OCI-LY7 (cell line): ENCODE data around the gene TRIM58. TPM values are rescaled to one million over a fixed set of nuclear protein-coding genes. Genes with fewer than 3 reads are reported as not detected.

Experiments used
- BruUV-seq: library from RNA; stranded (reverse); fragments of 400-500 nt; replicated peaks from 2 replicates; lab custom pipeline; 2021; lab: Mats Ljungman, UMichigan
- CTCF ChIA-PET: fragments of 300-600 bp; sonication (Branson Sonifier 250); formaldehyde crosslinking; loops from one replicate; lab custom pipeline; 2022; ENCODE audit warnings: antibody characterized with exemption; ENCODE audit not compliant: unreplicated experiment; lab: Charles Lee
- POLR2A ChIA-PET: fragments of 300-600 bp; sonication (Branson Sonifier 250); formaldehyde crosslinking; loops from one replicate; lab custom pipeline; 2022; ENCODE audit warnings: antibody characterized with exemption; lab: Charles Lee
- DNase-seq: peaks from one replicate; pipeline ENCODE4 v3.0.0-alpha.2; 2015; ENCODE audit warnings: low spot score
- H2AFZ ChIP-seq: fragments of 200-600 bp; sonication (generic), shearing (Covaris generic); 2 replicates; pipeline ENCODE4 v1.6.1; 2014; ENCODE audit warnings: mild to moderate bottlenecking, antibody characterized with exemption, low read length, moderate library complexity
- H3K27ac ChIP-seq: fragments of 200-600 bp; sonication (generic); 2 replicates; pipeline ENCODE4 v1.5.1; 2014; ENCODE audit warnings: mixed run types, low read depth, mild to moderate bottlenecking, moderate library complexity, low read length, inconsistent platforms; ENCODE audit not compliant: poor library complexity, severe bottlenecking
- H3K36me3 ChIP-seq: fragments of 200-600 bp; sonication (generic); 2 replicates; pipeline ENCODE4 v1.6.1; 2014; ENCODE audit warnings: mild to moderate bottlenecking, antibody characterized with exemption, low read length, moderate library complexity, mixed read lengths; ENCODE audit not compliant: insufficient read depth
- H3K4me1 ChIP-seq: fragments of 200-600 bp; sonication (generic); 2 replicates; pipeline ENCODE4 v1.5.1; 2014; ENCODE audit warnings: mild to moderate bottlenecking, low read length; ENCODE audit not compliant: insufficient read depth, poor library complexity, severe bottlenecking
- H3K4me2 ChIP-seq: fragments of 200-600 bp; sonication (generic); 2 replicates; pipeline ENCODE4 v1.6.1; 2014; ENCODE audit warnings: mild to moderate bottlenecking, low read length
- H3K4me3 ChIP-seq: fragments of 200-600 bp; sonication (generic); 2 replicates; pipeline ENCODE4 v1.5.1; 2014; ENCODE audit warnings: mild to moderate bottlenecking, low read depth, low read length; ENCODE audit not compliant: poor library complexity, severe bottlenecking
- H3K79me2 ChIP-seq: fragments of 200-600 bp; sonication (generic); 2 replicates; pipeline ENCODE4 v1.6.1; 2016; ENCODE audit warnings: low read depth, mild to moderate bottlenecking, low read length, moderate library complexity, mixed read lengths; ENCODE audit not compliant: insufficient read depth
- H3K9me2 ChIP-seq: fragments of 200-600 bp; sonication (generic); 2 replicates; pipeline ENCODE4 v1.6.1; 2016; ENCODE audit warnings: mild to moderate bottlenecking, low read length, mixed read lengths; ENCODE audit not compliant: insufficient read depth
- H3K9me3 ChIP-seq: fragments of 200-600 bp; sonication (generic); 2 replicates; pipeline ENCODE4 v1.6.1; 2014; ENCODE audit warnings: mild to moderate bottlenecking, mixed run types, low read length, mixed read lengths
- H4K20me1 ChIP-seq: fragments of 200-600 bp; sonication (generic); 2 replicates; pipeline ENCODE4 v1.6.1; 2014; ENCODE audit warnings: mild to moderate bottlenecking, antibody characterized with exemption, low read length, moderate library complexity, mixed read lengths; ENCODE audit not compliant: insufficient read depth
- CTCF ChIP-seq: fragments of 200-600 bp; sonication (generic); conservative IDR thresholded peaks from 2 replicates; pipeline ENCODE4 v1.5.1; 2014; ENCODE audit warnings: mild to moderate bottlenecking, antibody characterized with exemption, low read length, moderate library complexity, mixed read lengths
- EZH2phosphoT487 ChIP-seq: fragments of 200-600 bp; sonication (generic); IDR thresholded peaks from 2 replicates; pipeline ENCODE4 v1.6.1; 2018; ENCODE audit warnings: low read depth, borderline replicate concordance, mild to moderate bottlenecking, mixed run types, antibody characterized with exemption, low read length, moderate library complexity, mixed read lengths
- intact Hi-C: fragments of 100-400 bp; cut with micrococcal nuclease; formaldehyde crosslinking; loops from one replicate; pipeline ENCODE4 v1.10.0; 2022; ENCODE audit not compliant: unreplicated experiment
- total RNA-seq, 2 experiments: library from RNA; depleted of rRNA in 1 of 2; stranded (reverse); fragments of >200 nt in 1 of 2; shearing (Covaris generic) in 1 of 2; gene quantifications; 2 replicates each; pipeline ENCODE4 v1.2.3, GENCODE V29; 2014 to 2022

Gene TRIM58
- total RNA-seq, 2 experiments from 2014 or later: not detected

GRCh38 chr1:247862756-247863155 lies 5.8 kb downstream of the TRIM58 start:
- ChIA-PET CTCF (no interaction called here), POLR2A (no interaction called here)
- BruUV-seq: no TSS peak

GRCh38 chr1:247864644-247865043 lies 7.7 kb downstream of the TRIM58 start:
- Histone ChIP-seq H3K9me2 (no peaks in the 10 kb centered on the region), H3K4me2 (no peak overlapping the region), H3K27ac (no peak overlapping the region), H4K20me1 (no peaks in the 10 kb centered on the region), H3K4me1 (no peaks in the 10 kb centered on the region), H2AFZ (no peak overlapping the region), H3K36me3 (no peaks in the 10 kb centered on the region), H3K79me2 (no peaks in the 10 kb centered on the region), H3K9me3 (no peaks in the 10 kb centered on the region), H3K4me3 (no peak overlapping the region)
- ChIA-PET CTCF (no interaction called here), POLR2A (no interaction called here)
- TF ChIP-seq EZH2phosphoT487 (no peak), CTCF (no peak)
- DNase-seq: no peak
- BruUV-seq: no TSS peak
- intact Hi-C loops: no loop called here

More at GRCh38 chr1:247862756-247863155, 5.8 kb downstream of the TRIM58 start:
- H4K20me1 ChIP-seq: no peaks in the 10 kb centered on the region
- no peak overlapping the region for H2AFZ ChIP-seq
- no peaks in the 10 kb centered on the region for H3K4me1 ChIP-seq
- intact Hi-C loops: no loop called here
- no peaks in the 10 kb centered on the region for H3K9me3 ChIP-seq
- H3K4me2 ChIP-seq: no peak overlapping the region
- DNase-seq: no peak
- H3K4me3 ChIP-seq: no peak overlapping the region
- H3K79me2 ChIP-seq: no peaks in the 10 kb centered on the region
- TF ChIP-seq CTCF: no peak
- no peak for TF ChIP-seq EZH2phosphoT487
- no peak overlapping the region for H3K27ac ChIP-seq
- H3K36me3 ChIP-seq: no peaks in the 10 kb centered on the region
- H3K9me2 ChIP-seq: no peaks in the 10 kb centered on the region

GRCh38 chr1:247865416-247865815 lies 8.4 kb downstream of the TRIM58 start:
- intact Hi-C loops: no loop called here
- Histone ChIP-seq H4K20me1 (no peaks in the 10 kb centered on the region), H3K79me2 (no peaks in the 10 kb centered on the region), H3K4me3 (no peak overlapping the region), H3K9me3 (no peaks in the 10 kb centered on the region), H3K4me2 (no peak overlapping the region), H2AFZ (no peak overlapping the region), H3K9me2 (no peaks in the 10 kb centered on the region), H3K4me1 (no peaks in the 10 kb centered on the region), H3K36me3 (no peaks in the 10 kb centered on the region), H3K27ac (no peak overlapping the region)
- POLR2A ChIA-PET: no interaction called here
- CTCF ChIA-PET: no interaction called here
- TF ChIP-seq CTCF (no peak), EZH2phosphoT487 (no peak)
- BruUV-seq: no TSS peak
- DNase-seq: no peak
